ENCODE measurements around the gene KRT37.

DNA sequence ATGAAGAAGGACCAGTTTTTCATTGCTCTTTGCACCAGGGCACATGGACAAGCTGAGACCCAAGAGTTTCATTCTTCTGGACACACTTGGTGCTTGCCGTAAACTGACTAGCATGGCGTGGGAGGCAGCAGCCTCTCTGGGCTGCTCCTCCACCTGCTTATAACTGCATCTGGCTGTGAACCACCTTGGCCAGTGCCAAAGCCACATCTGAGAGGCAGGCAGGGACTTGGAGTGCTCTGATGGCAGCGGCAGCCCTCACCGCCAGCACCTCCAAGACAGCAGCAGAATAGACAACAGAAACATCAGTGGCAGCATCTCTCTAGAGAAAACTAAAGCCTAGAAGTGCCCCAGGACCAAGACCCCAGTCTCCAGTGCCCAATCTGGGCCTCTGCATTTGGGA lies 4.7 kb downstream of the KRT37 start:
- no peak for TF ChIP-seq EZH2 (IDR thresholded peaks at IDR 0.05; ENCODE audit: borderline replicate concordance, low read length)
- TF ChIP-seq, protein P1, sequence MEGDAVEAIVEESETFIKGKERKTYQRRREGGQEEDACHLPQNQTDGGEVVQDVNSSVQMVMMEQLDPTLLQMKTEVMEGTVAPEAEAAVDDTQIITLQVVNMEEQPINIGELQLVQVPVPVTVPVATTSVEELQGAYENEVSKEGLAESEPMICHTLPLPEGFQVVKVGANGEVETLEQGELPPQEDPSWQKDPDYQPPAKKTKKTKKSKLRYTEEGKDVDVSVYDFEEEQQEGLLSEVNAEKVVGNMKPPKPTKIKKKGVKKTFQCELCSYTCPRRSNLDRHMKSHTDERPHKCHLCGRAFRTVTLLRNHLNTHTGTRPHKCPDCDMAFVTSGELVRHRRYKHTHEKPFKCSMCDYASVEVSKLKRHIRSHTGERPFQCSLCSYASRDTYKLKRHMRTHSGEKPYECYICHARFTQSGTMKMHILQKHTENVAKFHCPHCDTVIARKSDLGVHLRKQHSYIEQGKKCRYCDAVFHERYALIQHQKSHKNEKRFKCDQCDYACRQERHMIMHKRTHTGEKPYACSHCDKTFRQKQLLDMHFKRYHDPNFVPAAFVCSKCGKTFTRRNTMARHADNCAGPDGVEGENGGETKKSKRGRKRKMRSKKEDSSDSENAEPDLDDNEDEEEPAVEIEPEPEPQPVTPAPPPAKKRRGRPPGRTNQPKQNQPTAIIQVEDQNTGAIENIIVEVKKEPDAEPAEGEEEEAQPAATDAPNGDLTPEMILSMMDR (IDR thresholded peaks at IDR 0.05; ENCODE audit: low read length) = no peak
